Erythroblast (primary cell): Measurements from ENCODE around the gene CUL1.

Experiments used
- DNase-seq, 2 experiments: peaks; one replicate each; lab custom pipeline; 2025; lab: John Stamatoyannopoulos, UW
- GATA1 ChIP-seq: IDR thresholded peaks from 2 replicates; pipeline ENCODE4 v1.6.1; 2011; ENCODE audit warnings: low read depth, mild to moderate bottlenecking, control low read depth, low read length, moderate library complexity
- POLR2A ChIP-seq: IDR thresholded peaks from 2 replicates; pipeline ENCODE4 v1.6.1; 2011; ENCODE audit warnings: mild to moderate bottlenecking, low read length

The CUL1 gene

GRCh38 chr7:148830897-148831692 is 132.4 kb downstream of the CUL1 start:
- DNase-seq, result no peak

GRCh38 chr7:148831782-148832181 is 133.1 kb downstream of the CUL1 start:
- TF ChIP-seq POLR2A (no peak), GATA1 (no peak)
- DNase-seq, result no peak

More at GRCh38 chr7:148830897-148831692, 132.4 kb downstream of the CUL1 start:
- TF ChIP-seq POLR2A (no peak), GATA1 (no peak)

GRCh38 chr7:148834605-148835004 is 135.9 kb downstream of the CUL1 start:
- DNase-seq, result no peak
- no peak for TF ChIP-seq POLR2A
- no peak for TF ChIP-seq GATA1

- TF ChIP-seq POLR2A (no peak), GATA1 (no peak)
- DNase-seq, result no peak
Measured at GRCh38 chr7:148835854-148836253, 137.2 kb downstream of the CUL1 start.

GRCh38 chr7:148838905-148839304 is 140.2 kb downstream of the CUL1 start:
- DNase-seq, result no peak
- TF ChIP-seq POLR2A (no peak), GATA1 (no peak)

GRCh38 chr7:148847815-148848734 is 149.4 kb downstream of the CUL1 start:
- no peak for TF ChIP-seq POLR2A
- peak; percentile 64 to 83 for DNase-seq

GRCh38 chr7:148849393-148850098 is 150.8 kb downstream of the CUL1 start:
- peak; percentile 47 to 61 for DNase-seq
- no peak for TF ChIP-seq POLR2A
- no peak for TF ChIP-seq GATA1

GRCh38 chr7:148850564-148850963 is 151.9 kb downstream of the CUL1 start:
- DNase-seq, result peak; percentile 74 to 88
- TF ChIP-seq POLR2A (no peak), GATA1 (no peak)
